HEK293 (cell line): ENCODE results near the gene DIP2C.

Experiments
- GLI4 ChIP-seq: fragments of 450-650 bp; formaldehyde crosslinking; IDR thresholded peaks from 2 replicates; pipeline ENCODE4 v1.5.1; 2016; ENCODE audit warnings: missing biosample characterization, missing genetic modification characterization
- HIC1 ChIP-seq: fragments of 450-650 bp; formaldehyde crosslinking; IDR thresholded peaks from 2 replicates; pipeline ENCODE4 v1.5.1; 2016; ENCODE audit warnings: missing biosample characterization, missing genetic modification characterization
- KLF7 ChIP-seq: fragments of 450-650 bp; formaldehyde crosslinking; IDR thresholded peaks from 2 replicates; pipeline ENCODE4 v1.5.1; 2016; ENCODE audit warnings: missing biosample characterization, missing genetic modification characterization, borderline replicate concordance
- KLF8 ChIP-seq: fragments of 450-650 bp; formaldehyde crosslinking; IDR thresholded peaks from 2 replicates; pipeline ENCODE4 v1.5.1; 2016; ENCODE audit warnings: missing biosample characterization, missing genetic modification characterization
- OVOL3 ChIP-seq: fragments of 450-650 bp; formaldehyde crosslinking; IDR thresholded peaks from 2 replicates; pipeline ENCODE4 v1.5.1; 2016; ENCODE audit warnings: missing biosample characterization, missing genetic modification characterization
- REST ChIP-seq: fragments of 450-650 bp; formaldehyde crosslinking; IDR thresholded peaks from 2 replicates; pipeline ENCODE4 v1.5.1; 2016; ENCODE audit warnings: missing biosample characterization, missing genetic modification characterization
- SP2 ChIP-seq: fragments of 450-650 bp; formaldehyde crosslinking; IDR thresholded peaks from 2 replicates; pipeline ENCODE4 v1.5.1; 2016; ENCODE audit warnings: missing biosample characterization, missing genetic modification characterization
- SP7 ChIP-seq: fragments of 450-650 bp; formaldehyde crosslinking; IDR thresholded peaks from 2 replicates; pipeline ENCODE4 v1.5.1; 2016; ENCODE audit warnings: missing biosample characterization, missing genetic modification characterization
- ZBTB21 ChIP-seq: fragments of 450-650 bp; formaldehyde crosslinking; IDR thresholded peaks from 2 replicates; pipeline ENCODE4 v1.5.1; 2017; ENCODE audit warnings: missing biosample characterization, missing genetic modification characterization
- ZBTB6 ChIP-seq: fragments of 450-650 bp; formaldehyde crosslinking; IDR thresholded peaks from 2 replicates; pipeline ENCODE4 v1.5.1; 2017; ENCODE audit warnings: missing biosample characterization, missing genetic modification characterization
- ZBTB8A ChIP-seq: fragments of 450-650 bp; formaldehyde crosslinking; IDR thresholded peaks from 2 replicates; pipeline ENCODE4 v1.5.1; 2016; ENCODE audit warnings: missing biosample characterization, missing genetic modification characterization
- ZNF184 ChIP-seq: fragments of 450-650 bp; IDR thresholded peaks from 2 replicates; pipeline ENCODE4 v1.5.1; 2018; ENCODE audit warnings: missing biosample characterization, mild to moderate bottlenecking, missing genetic modification characterization
- ZNF2 ChIP-seq: fragments of 450-650 bp; formaldehyde crosslinking; IDR thresholded peaks from 2 replicates; pipeline ENCODE4 v1.5.1; 2016; ENCODE audit warnings: missing biosample characterization, missing genetic modification characterization
- ZNF239 ChIP-seq: fragments of 450-650 bp; formaldehyde crosslinking; IDR thresholded peaks from 2 replicates; pipeline ENCODE4 v1.5.1; 2016; ENCODE audit warnings: missing biosample characterization, missing genetic modification characterization
- ZNF324 ChIP-seq: fragments of 450-650 bp; formaldehyde crosslinking; IDR thresholded peaks from 2 replicates; pipeline ENCODE4 v1.5.1; 2016; ENCODE audit warnings: missing biosample characterization, missing genetic modification characterization
- ZNF335 ChIP-seq: fragments of 450-650 bp; formaldehyde crosslinking; conservative IDR thresholded peaks from 2 replicates; pipeline ENCODE4 v1.5.1; 2016; ENCODE audit warnings: missing biosample characterization, missing genetic modification characterization
- ZNF37A ChIP-seq: fragments of 450-650 bp; IDR thresholded peaks from 2 replicates; pipeline ENCODE4 v1.5.1; 2018; ENCODE audit warnings: missing biosample characterization, missing genetic modification characterization
- ZNF404 ChIP-seq: fragments of 450-650 bp; formaldehyde crosslinking; IDR thresholded peaks from 2 replicates; pipeline ENCODE4 v1.5.1; 2017; ENCODE audit warnings: missing biosample characterization, missing genetic modification characterization
- ZNF48 ChIP-seq: fragments of 450-650 bp; formaldehyde crosslinking; IDR thresholded peaks from 2 replicates; pipeline ENCODE4 v1.5.1; 2016; ENCODE audit warnings: missing biosample characterization, missing genetic modification characterization
- ZNF580 ChIP-seq: fragments of 450-650 bp; formaldehyde crosslinking; IDR thresholded peaks from 2 replicates; pipeline ENCODE4 v1.5.1; 2016; ENCODE audit warnings: missing biosample characterization, missing genetic modification characterization
- ZNF747 ChIP-seq: fragments of 450-650 bp; formaldehyde crosslinking; IDR thresholded peaks from 2 replicates; pipeline ENCODE4 v1.5.1; 2016; ENCODE audit warnings: missing biosample characterization, missing genetic modification characterization
- ZNF777 ChIP-seq: fragments of 450-650 bp; formaldehyde crosslinking; IDR thresholded peaks from 2 replicates; pipeline ENCODE4 v1.5.1; 2017; ENCODE audit warnings: missing biosample characterization, missing genetic modification characterization, borderline replicate concordance
- ZNF843 ChIP-seq: fragments of 450-650 bp; formaldehyde crosslinking; IDR thresholded peaks from 2 replicates; pipeline ENCODE4 v1.5.1; 2016; ENCODE audit warnings: missing biosample characterization, missing genetic modification characterization
- ZXDB ChIP-seq: fragments of 450-650 bp; formaldehyde crosslinking; IDR thresholded peaks from 2 replicates; pipeline ENCODE4 v1.5.1; 2016; ENCODE audit warnings: missing biosample characterization, missing genetic modification characterization
- TF ChIP-seq, protein P1 (sequence below): fragments of 450-650 bp; formaldehyde crosslinking; IDR thresholded peaks from 2 replicates; pipeline ENCODE4 v1.5.1; 2016; ENCODE audit warnings: missing biosample characterization, missing genetic modification characterization
- TF ChIP-seq, protein P2 (sequence below): fragments of 450-650 bp; formaldehyde crosslinking; conservative IDR thresholded peaks from 2 replicates; pipeline ENCODE4 v1.5.1; 2016; ENCODE audit warnings: low read depth, missing biosample characterization, missing genetic modification characterization

The DIP2C gene

DNA sequence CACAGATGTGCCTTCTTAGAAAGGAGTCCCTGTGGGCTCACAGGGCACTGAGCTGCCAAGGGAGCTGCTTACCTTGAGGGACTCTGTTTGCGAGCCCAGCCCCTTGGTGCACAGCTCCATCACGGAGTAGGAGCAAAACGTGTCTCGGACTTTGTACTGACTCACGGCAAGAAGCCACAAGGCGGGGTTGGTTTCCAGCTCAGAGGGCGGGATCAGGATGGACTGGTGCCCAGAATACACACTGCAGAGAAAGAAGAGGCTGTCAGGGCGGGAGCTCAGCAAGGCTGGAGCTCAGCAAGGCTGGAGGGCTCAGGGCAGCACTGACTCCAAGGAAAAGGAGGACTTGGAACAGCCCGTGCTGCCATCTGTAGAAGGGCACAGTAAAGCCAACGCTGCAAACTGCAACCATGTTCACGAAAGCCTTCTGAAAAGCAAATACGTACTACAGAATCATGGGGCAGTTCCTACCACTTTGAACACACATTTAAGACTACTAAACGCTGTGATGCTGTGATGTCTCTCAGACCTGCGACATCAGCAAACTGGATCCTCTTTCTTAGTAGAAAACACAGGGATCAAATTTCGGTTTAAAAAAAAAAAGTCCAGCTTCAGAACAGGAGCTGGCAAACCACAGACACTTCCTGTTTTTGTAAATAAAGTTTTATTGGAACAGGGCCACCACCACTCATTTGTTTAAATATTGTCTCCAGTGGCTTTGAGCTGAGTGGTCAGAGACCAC lies 359.9 kb downstream of the DIP2C start (continued):
- TF ChIP-seq ZXDB (tag by site-specific recombination), result peak; percentile 79
- TF ChIP-seq KLF8, result 0 out of 2 replicates have a peak, but pooled peaks have one; percentile 44
- peak; percentile 61 for TF ChIP-seq ZBTB8A
- TF ChIP-seq, protein P1, sequence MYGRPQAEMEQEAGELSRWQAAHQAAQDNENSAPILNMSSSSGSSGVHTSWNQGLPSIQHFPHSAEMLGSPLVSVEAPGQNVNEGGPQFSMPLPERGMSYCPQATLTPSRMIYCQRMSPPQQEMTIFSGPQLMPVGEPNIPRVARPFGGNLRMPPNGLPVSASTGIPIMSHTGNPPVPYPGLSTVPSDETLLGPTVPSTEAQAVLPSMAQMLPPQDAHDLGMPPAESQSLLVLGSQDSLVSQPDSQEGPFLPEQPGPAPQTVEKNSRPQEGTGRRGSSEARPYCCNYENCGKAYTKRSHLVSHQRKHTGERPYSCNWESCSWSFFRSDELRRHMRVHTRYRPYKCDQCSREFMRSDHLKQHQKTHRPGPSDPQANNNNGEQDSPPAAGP, result 0 out of 2 replicates have a peak, but pooled peaks have one; percentile 27
- TF ChIP-seq ZNF580, result 0 out of 2 replicates have a peak, but pooled peaks have one; percentile 42
- 0 out of 2 replicates have a peak, but pooled peaks have one; percentile 56 for TF ChIP-seq ZNF184 (tag by site-specific recombination)
- no peak for TF ChIP-seq ZNF747 (tag by site-specific recombination)
- TF ChIP-seq ZNF335 (tag by site-specific recombination), result peak; percentile 56
- no peak for TF ChIP-seq ZNF37A (tag by site-specific recombination)
- peak; percentile 32; the same call in 1 of the 2 replicates for TF ChIP-seq SP2 (tag by site-specific recombination)
- no peak for TF ChIP-seq ZBTB21 (tag by site-specific recombination)
- no peak for TF ChIP-seq OVOL3 (tag by site-specific recombination)
- TF ChIP-seq, protein P2, sequence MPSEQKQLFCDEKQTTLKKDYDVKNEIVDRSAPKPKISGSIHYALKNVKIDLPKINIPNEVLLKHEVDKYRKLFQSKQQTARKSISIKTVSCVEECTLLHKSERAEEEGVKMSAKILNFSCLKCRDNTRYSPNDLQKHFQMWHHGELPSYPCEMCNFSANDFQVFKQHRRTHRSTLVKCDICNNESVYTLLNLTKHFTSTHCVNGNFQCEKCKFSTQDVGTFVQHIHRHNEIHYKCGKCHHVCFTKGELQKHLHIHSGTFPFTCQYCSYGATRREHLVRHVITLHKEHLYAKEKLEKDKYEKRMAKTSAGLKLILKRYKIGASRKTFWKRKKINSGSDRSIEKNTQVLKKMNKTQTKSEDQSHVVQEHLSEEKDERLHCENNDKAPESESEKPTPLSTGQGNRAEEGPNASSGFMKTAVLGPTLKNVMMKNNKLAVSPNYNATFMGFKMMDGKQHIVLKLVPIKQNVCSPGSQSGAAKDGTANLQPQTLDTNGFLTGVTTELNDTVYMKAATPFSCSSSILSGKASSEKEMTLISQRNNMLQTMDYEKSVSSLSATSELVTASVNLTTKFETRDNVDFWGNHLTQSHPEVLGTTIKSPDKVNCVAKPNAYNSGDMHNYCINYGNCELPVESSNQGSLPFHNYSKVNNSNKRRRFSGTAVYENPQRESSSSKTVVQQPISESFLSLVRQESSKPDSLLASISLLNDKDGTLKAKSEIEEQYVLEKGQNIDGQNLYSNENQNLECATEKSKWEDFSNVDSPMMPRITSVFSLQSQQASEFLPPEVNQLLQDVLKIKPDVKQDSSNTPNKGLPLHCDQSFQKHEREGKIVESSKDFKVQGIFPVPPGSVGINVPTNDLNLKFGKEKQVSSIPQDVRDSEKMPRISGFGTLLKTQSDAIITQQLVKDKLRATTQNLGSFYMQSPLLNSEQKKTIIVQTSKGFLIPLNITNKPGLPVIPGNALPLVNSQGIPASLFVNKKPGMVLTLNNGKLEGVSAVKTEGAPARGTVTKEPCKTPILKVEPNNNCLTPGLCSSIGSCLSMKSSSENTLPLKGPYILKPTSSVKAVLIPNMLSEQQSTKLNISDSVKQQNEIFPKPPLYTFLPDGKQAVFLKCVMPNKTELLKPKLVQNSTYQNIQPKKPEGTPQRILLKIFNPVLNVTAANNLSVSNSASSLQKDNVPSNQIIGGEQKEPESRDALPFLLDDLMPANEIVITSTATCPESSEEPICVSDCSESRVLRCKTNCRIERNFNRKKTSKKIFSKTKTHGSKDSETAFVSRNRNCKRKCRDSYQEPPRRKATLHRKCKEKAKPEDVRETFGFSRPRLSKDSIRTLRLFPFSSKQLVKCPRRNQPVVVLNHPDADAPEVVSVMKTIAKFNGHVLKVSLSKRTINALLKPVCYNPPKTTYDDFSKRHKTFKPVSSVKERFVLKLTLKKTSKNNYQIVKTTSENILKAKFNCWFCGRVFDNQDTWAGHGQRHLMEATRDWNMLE (tag by site-specific recombination), result peak; percentile 35; the same call in 1 of the 2 replicates
- TF ChIP-seq ZNF777 (tag by site-specific recombination), result no peak
- no peak for TF ChIP-seq ZNF324 (tag by site-specific recombination)
- no peak for TF ChIP-seq GLI4 (tag by site-specific recombination)
- no peak for TF ChIP-seq KLF7 (tag by site-specific recombination)
- no peak for TF ChIP-seq ZNF843 (tag by site-specific recombination)
- TF ChIP-seq HIC1, result 0 out of 2 replicates have a peak, but pooled peaks have one; percentile 27
- peak; percentile 80 for TF ChIP-seq ZBTB6 (tag by site-specific recombination)
- no peak for TF ChIP-seq REST (tag by site-specific recombination)
- TF ChIP-seq SP7, result peak; percentile 45; the same call in 1 of the 2 replicates
- TF ChIP-seq ZNF2, result peak; percentile 46; the same call in 1 of the 2 replicates
- no peak for TF ChIP-seq ZNF404 (tag by site-specific recombination)
- no peak for TF ChIP-seq ZNF239 (tag by site-specific recombination)
- TF ChIP-seq ZNF48 (tag by site-specific recombination), result no peak
